CD14-positive monocyte (primary cell): ENCODE data around the gene POU2F2. TPM values are rescaled to one million over a fixed set of nuclear protein-coding genes. Genes with fewer than 3 reads are reported as not detected.

Source experiments
- DNase-seq, 3 donors: peaks; one replicate each; pipeline ENCODE4 v3.0.0-alpha.2; 2011 to 2022
- H2AFZ ChIP-seq: 2 replicates; pipeline ENCODE4 v1.6.0; 2012; ENCODE audit warnings: mild to moderate bottlenecking, low read depth, low read length, inconsistent platforms; ENCODE audit not compliant: insufficient read depth, poor library complexity, severe bottlenecking
- H3K27ac ChIP-seq, 2 donors: 1 replicate in 1 of 2; 2 replicates in 1 of 2; pipeline ENCODE4 v1.5.1; 2012 to 2013; ENCODE audit warnings: low read length in 2 of 2, control low read depth in 1 of 2, inconsistent platforms in 1 of 2, low read depth in 1 of 2, mild to moderate bottlenecking in 1 of 2
- H3K27me3 ChIP-seq, 2 donors: one replicate each; pipeline versions ENCODE4 v1.6.0 to v1.6.1; 2011 to 2013; ENCODE audit warnings: low read length in 2 of 2; ENCODE audit not compliant: control insufficient read depth in 2 of 2, insufficient read depth in 2 of 2
- H3K36me3 ChIP-seq, 2 donors: replicated peaks in 1 of 2; 1 replicate in 1 of 2; 2 replicates in 1 of 2; pipeline versions ENCODE4 v1.5.1 to v1.6.1; 2012 to 2013; ENCODE audit warnings: low read length in 2 of 2, control low read depth in 1 of 2, inconsistent platforms in 1 of 2, mild to moderate bottlenecking in 1 of 2; ENCODE audit not compliant: insufficient read depth in 2 of 2, control insufficient read depth in 1 of 2
- H3K4me1 ChIP-seq, 2 donors: 1 replicate in 1 of 2; 2 replicates in 1 of 2; pipeline versions ENCODE4 v1.5.1 to v1.6.1; 2012 to 2013; ENCODE audit warnings: low read length in 2 of 2, control low read depth in 1 of 2, inconsistent platforms in 1 of 2, mild to moderate bottlenecking in 1 of 2, moderate library complexity in 1 of 2; ENCODE audit not compliant: insufficient read depth in 2 of 2, control insufficient read depth in 1 of 2
- H3K4me2 ChIP-seq: replicated peaks from 2 replicates; pipeline ENCODE3; 2012; ENCODE audit warnings: low read length, moderate library complexity, mild to moderate bottlenecking; ENCODE audit not compliant: poor library complexity, severe bottlenecking; ENCODE audit errors: extremely low read depth
- H3K4me3 ChIP-seq, 3 experiments: fragments of 200-600 bp in 1 of 3; sonication (generic) in 1 of 3; replicated peaks in 1 of 3; 1 replicate in 2 of 3; 2 replicates in 1 of 3; pipeline ENCODE4 v1.5.1; 2011 to 2013; ENCODE audit warnings: low read length in 3 of 3, mild to moderate bottlenecking in 3 of 3, control low read depth in 2 of 3, low read depth in 2 of 3, inconsistent platforms in 1 of 3, moderate library complexity in 1 of 3
- H3K79me2 ChIP-seq: 2 replicates; pipeline ENCODE4 v1.6.0; 2012; ENCODE audit warnings: mild to moderate bottlenecking, control low read depth, inconsistent platforms, low read length, moderate library complexity; ENCODE audit not compliant: insufficient read depth
- H3K9ac ChIP-seq: 2 replicates; pipeline ENCODE4 v1.6.0; 2017; ENCODE audit warnings: low read length, mild to moderate bottlenecking; ENCODE audit not compliant: insufficient read depth, poor library complexity, severe bottlenecking
- H3K9me3 ChIP-seq, 2 donors: replicated peaks in 1 of 2; 1 replicate in 1 of 2; 2 replicates in 1 of 2; pipeline versions ENCODE4 v1.5.1 to v1.6.1; 2012 to 2013; ENCODE audit warnings: low read length in 2 of 2, control low read depth in 1 of 2; ENCODE audit not compliant: control insufficient read depth in 1 of 2, insufficient read depth in 1 of 2
- H4K20me1 ChIP-seq: 2 replicates; pipeline ENCODE4 v1.6.0; 2012; ENCODE audit warnings: mild to moderate bottlenecking, low read length, control low read depth, moderate library complexity; ENCODE audit not compliant: insufficient read depth
- H3K27ac Mint-ChIP-seq, 7 donors: one replicate each; pipeline ENCODE4 v1.8.0; 2020; ENCODE audit warnings: mild to moderate bottlenecking in 7 of 7, mixed read lengths in 7 of 7, moderate library complexity in 6 of 7, inconsistent platforms in 2 of 7
- H3K27me3 Mint-ChIP-seq, 3 donors: one replicate each; pipeline ENCODE4 v1.8.0; 2021 to 2022; ENCODE audit warnings: low read depth in 3 of 3, mild to moderate bottlenecking in 3 of 3, mixed read lengths in 3 of 3, moderate library complexity in 3 of 3, inconsistent platforms in 1 of 3
- H3K36me3 Mint-ChIP-seq, 2 donors: one replicate each; pipeline ENCODE4 v1.8.0; 2020; ENCODE audit warnings: mixed read lengths in 2 of 2, inconsistent platforms in 1 of 2, mild to moderate bottlenecking in 1 of 2
- H3K4me1 Mint-ChIP-seq: one replicate; pipeline ENCODE4 v1.8.0; 2020; ENCODE audit warnings: mild to moderate bottlenecking, mixed read lengths
- H3K4me3 Mint-ChIP-seq, 2 donors: one replicate each; pipeline ENCODE4 v1.8.0; 2020; ENCODE audit warnings: mild to moderate bottlenecking in 2 of 2, mixed read lengths in 2 of 2, moderate library complexity in 1 of 2
- H3K9me3 Mint-ChIP-seq, 7 donors: one replicate each; pipeline ENCODE4 v1.8.0; 2020 to 2022; ENCODE audit warnings: mixed read lengths in 7 of 7, mild to moderate bottlenecking in 6 of 7, moderate library complexity in 6 of 7, inconsistent platforms in 2 of 7
- WGBS: methylation state at CpG from one replicate; pipeline ENCODE4 v1.1.5; 2013; ENCODE audit warnings: missing lambda C conversion rate; ENCODE audit not compliant: insufficient coverage; 5-methylcytosine and 5-hydroxymethylcytosine counted together
- intact Hi-C, 2 donors: fragments of 100-400 bp; cut with micrococcal nuclease; formaldehyde crosslinking; loops; one replicate each; pipeline versions ENCODE4 v1.15.0 to v1.15.1; 2023
- polyA plus RNA-seq, 3 donors: library from polyadenylated mRNA; depleted of rRNA in 1 of 3; unstranded in 2 of 3; stranded (reverse) in 1 of 3; fragments of 300-500 nt in 2 of 3; fragments of >200 nt in 1 of 3; fragmentation: Illumina TruSeq in 2 of 3; gene quantifications; 1 replicate in 2 of 3; 2 replicates in 1 of 3; pipeline ENCODE4 v1.2.3, GENCODE V29; 2012 to 2021
- TF ChIP-seq, protein P1 (sequence below): fragments of 200-600 bp; IDR thresholded peaks from one replicate; pipeline ENCODE4 v1.8.0; 2022; ENCODE audit warnings: antibody characterized with exemption, mild to moderate bottlenecking

POU2F2 gene
- polyA plus RNA-seq, 3 donors: 20.0 to 147 (median 28.2) TPM

DNA sequence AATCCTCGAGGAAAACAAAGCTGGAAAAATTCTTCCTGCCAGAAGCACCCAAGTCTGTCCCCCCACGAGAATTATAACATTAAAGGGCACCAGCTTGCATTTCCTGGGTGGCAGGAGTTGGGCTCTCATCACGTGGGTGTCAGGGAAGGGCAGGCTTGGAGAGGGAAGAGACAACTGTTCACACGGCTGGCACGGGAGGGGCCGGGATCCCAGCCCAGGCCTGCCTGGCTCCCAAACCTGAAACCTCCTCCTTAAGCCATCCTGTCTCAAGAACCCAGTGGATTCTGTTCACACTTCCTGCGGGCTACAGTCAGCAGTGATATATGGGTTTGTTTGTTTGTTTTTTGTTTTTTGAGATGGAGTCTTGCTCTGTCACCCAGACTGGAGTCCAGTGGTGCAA, 74.4 kb downstream of the POU2F2 start:
- Histone ChIP-seq H2AFZ (no peak overlapping the region), H3K9me3 (no peaks in the 10 kb centered on the region), H3K4me3 (no peak overlapping the region), H3K4me2 (no peak overlapping the region), H3K79me2 (no peaks in the 10 kb centered on the region), H3K4me1 (no peaks in the 10 kb centered on the region), H3K36me3 (no peaks in the 10 kb centered on the region), H3K27ac (no peak overlapping the region), H3K9ac (no peak overlapping the region), H4K20me1 (no peaks in the 10 kb centered on the region), H3K27me3 (no peaks in the 10 kb centered on the region)
- intact Hi-C loops: no loop called here
- Mint-ChIP-seq H3K4me1 (peaks cover 5% of the 10 kb centered on the region), H3K4me3 (no peak overlapping the region), H3K36me3 (peaks cover 0 to 2% of the 10 kb centered on the region in 2 donors), H3K9me3 (no peaks in the 10 kb centered on the region), H3K27ac (no peak overlapping the region), H3K27me3 (peaks cover 0 to 3% (median 0%) of the 10 kb centered on the region in 3 donors)
- 60% methylated on average over 1 of the region's 7 CpGs for WGBS
- TF ChIP-seq, protein P1, sequence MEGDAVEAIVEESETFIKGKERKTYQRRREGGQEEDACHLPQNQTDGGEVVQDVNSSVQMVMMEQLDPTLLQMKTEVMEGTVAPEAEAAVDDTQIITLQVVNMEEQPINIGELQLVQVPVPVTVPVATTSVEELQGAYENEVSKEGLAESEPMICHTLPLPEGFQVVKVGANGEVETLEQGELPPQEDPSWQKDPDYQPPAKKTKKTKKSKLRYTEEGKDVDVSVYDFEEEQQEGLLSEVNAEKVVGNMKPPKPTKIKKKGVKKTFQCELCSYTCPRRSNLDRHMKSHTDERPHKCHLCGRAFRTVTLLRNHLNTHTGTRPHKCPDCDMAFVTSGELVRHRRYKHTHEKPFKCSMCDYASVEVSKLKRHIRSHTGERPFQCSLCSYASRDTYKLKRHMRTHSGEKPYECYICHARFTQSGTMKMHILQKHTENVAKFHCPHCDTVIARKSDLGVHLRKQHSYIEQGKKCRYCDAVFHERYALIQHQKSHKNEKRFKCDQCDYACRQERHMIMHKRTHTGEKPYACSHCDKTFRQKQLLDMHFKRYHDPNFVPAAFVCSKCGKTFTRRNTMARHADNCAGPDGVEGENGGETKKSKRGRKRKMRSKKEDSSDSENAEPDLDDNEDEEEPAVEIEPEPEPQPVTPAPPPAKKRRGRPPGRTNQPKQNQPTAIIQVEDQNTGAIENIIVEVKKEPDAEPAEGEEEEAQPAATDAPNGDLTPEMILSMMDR: no peak
- DNase-seq: no peak

- H3K36me3 ChIP-seq: no peaks in the 10 kb centered on the region
- no peaks in the 10 kb centered on the region for H3K27me3 ChIP-seq
Measured at GRCh38 chr19:42054205-42054604, 78.0 kb downstream of the POU2F2 start.

More at GRCh38 chr19:42054205-42054604, 78.0 kb downstream of the POU2F2 start:
- H3K4me1 ChIP-seq: no peaks in the 10 kb centered on the region
- H3K27ac ChIP-seq: no peak overlapping the region
- H3K9me3 ChIP-seq: no peaks in the 10 kb centered on the region
- H4K20me1 ChIP-seq: no peaks in the 10 kb centered on the region
- intact Hi-C loops: no loop called here
- no peak overlapping the region for H3K4me3 Mint-ChIP-seq
- H3K9ac ChIP-seq: no peak overlapping the region
- H2AFZ ChIP-seq: no peak overlapping the region
- H3K4me2 ChIP-seq: no peak overlapping the region
- TF ChIP-seq, protein P1: no peak
- H3K27me3 Mint-ChIP-seq: peaks cover 0 to 3% (median 2%) of the 10 kb centered on the region in 3 donors
- peaks cover 0 to 2% of the 10 kb centered on the region in 2 donors for H3K36me3 Mint-ChIP-seq
- WGBS: 98% methylated on average over 6 of the region's 18 CpGs
- DNase-seq: no peak
- no peak overlapping the region for H3K27ac Mint-ChIP-seq
- no peaks in the 10 kb centered on the region for H3K9me3 Mint-ChIP-seq
- no peak overlapping the region for H3K4me3 ChIP-seq
- no peaks in the 10 kb centered on the region for H3K79me2 ChIP-seq
- H3K4me1 Mint-ChIP-seq: peaks cover 7% of the 10 kb centered on the region
